Measurements from ENCODE around the gene COQ8A.

The COQ8A gene

DNA sequence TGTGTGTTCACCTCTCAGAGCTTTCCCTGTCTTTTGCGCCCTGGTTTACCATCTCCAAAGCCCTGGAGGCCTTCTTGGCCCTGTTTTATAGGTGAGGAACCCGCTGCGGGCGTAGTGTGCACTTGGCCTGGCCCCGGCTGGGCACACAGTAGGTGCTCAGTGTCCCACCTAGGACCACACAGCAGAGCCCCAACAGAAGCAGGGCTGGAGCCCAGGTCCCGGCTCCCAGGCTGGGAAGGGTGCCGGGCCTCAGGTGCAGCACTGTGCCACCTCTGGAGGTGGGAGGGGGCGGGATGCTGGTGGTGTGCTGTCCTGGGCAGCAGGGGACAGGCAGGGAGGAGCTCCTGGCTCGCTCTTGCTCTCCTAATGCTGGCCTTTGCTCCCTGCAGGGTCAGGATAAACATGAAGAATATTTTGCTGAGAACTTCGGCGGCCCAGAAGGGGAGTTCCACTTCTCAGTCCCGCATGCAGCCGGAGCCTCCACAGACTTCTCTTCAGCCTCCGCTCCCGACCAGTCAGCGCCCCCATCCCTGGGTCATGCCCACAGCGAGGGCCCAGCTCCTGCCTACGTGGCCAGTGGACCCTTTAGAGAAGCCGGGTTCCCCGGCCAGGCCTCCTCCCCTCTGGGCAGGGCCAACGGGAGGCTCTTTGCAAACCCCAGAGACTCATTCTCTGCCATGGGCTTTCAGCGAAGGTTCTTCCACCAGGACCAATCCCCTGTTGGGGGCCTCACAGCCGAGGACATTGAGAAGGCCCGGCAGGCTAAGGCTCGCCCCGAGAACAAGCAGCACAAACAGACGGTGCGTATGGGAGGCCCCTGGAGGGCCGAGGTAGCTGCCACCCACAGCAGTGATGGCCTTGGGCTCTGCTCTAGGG, 24.8 kb downstream of the COQ8A start:
- H3K9me3 ChIP-seq (ENCODE audit: low read length): no peaks in the 10 kb centered on the region
- no peaks in the 10 kb centered on the region for H3K27me3 ChIP-seq (ENCODE audit: control insufficient read depth in 1 of 2, insufficient read depth in 2 of 2, low read length in 2 of 2)
- no peak overlapping the region for H3K9ac ChIP-seq (ENCODE audit: low read length)
- H3K36me3 ChIP-seq (ENCODE audit: insufficient read depth, low read length): peaks cover 32% of the 10 kb centered on the region
- H3K4me1 ChIP-seq (ENCODE audit: insufficient read depth, low read length): peaks cover 4% of the 10 kb centered on the region
- H3K4me3 ChIP-seq (ENCODE audit: low read depth in 1 of 2, low read length in 2 of 2): no peak overlapping the region
- no peak overlapping the region for H3K27ac ChIP-seq (ENCODE audit: low read depth, low read length)

DNA sequence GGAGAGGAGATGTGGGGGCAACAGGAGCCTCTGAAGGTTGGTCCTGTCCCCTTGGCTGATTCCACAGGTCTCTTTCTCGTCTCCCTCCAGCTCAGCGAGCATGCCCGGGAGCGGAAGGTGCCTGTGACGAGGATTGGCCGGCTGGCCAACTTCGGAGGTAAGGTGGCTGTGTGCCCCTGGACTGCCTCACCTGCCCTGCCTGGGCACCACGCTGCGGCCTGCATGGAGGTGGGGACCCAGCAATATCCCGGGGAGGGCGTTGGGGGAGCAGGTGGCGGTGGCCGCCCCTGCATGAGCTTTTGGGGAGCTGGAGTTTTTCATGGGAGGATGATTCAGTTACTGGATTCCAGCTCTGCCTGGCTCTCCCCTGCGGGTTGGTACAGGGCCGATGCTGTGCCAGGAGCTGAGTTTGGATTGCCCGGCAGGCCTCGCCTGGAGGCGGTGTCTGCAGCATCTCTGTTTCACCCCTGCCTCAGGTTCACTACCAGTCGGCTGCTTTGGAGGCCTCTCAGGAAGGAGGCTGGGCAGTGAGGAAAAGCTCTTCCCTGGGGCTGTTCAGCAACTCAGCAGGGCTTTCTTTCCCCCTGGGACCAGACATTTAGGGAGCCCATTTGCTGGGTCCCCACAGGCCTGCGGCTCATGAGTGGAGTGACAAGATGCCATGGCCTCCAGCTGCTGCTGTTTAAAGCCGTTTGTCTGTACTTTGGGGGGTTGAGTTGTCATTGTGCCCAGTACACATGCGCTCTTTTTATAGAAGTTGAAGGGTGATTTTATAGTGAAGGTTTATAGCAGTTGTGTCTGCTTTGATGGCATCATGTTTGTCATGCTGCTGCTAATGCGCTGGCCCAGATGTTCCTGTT, 25.7 kb downstream of the COQ8A start:
- H3K36me3 ChIP-seq (ENCODE audit: insufficient read depth, low read length): peaks cover 32% of the 10 kb centered on the region
- no peak overlapping the region for H3K9ac ChIP-seq (ENCODE audit: low read length)
- peaks cover 4% of the 10 kb centered on the region for H3K4me1 ChIP-seq (ENCODE audit: insufficient read depth, low read length)
- H3K27me3 ChIP-seq (ENCODE audit: control insufficient read depth in 1 of 2, insufficient read depth in 2 of 2, low read length in 2 of 2): no peaks in the 10 kb centered on the region
- no peaks in the 10 kb centered on the region for H3K9me3 ChIP-seq (ENCODE audit: low read length)
- no peak overlapping the region for H3K4me3 ChIP-seq (ENCODE audit: low read depth in 1 of 2, low read length in 2 of 2)
- H3K27ac ChIP-seq (ENCODE audit: low read depth, low read length): no peak overlapping the region

DNA sequence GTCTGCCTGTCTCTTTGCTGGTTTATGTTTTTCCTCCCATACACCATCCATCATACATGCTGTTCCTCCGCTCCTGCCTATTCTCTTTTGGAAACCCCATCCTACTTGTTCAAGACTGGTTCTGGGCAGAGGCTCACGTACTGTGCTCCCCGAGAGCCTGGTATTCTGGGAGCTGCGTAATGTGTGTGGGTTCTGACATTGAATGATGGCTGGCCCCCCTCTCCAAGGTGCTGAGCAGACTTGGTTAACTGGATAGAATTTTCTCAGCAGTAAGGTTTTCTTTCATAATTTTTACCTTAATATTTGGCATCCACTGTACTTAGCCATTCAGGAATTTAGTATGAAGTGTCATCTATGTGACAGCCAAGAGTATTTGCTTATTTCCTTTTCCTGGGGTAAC, 26.6 kb downstream of the COQ8A start:
- no peaks in the 10 kb centered on the region for H3K27me3 ChIP-seq (ENCODE audit: control insufficient read depth in 1 of 2, insufficient read depth in 2 of 2, low read length in 2 of 2)
- H3K9me3 ChIP-seq (ENCODE audit: low read length): peaks cover 2% of the 10 kb centered on the region
- H3K4me3 ChIP-seq (ENCODE audit: low read depth in 1 of 2, low read length in 2 of 2): no peak overlapping the region
- no peak overlapping the region for H3K9ac ChIP-seq (ENCODE audit: low read length)
- peaks cover 4% of the 10 kb centered on the region for H3K4me1 ChIP-seq (ENCODE audit: insufficient read depth, low read length)
- no peak overlapping the region for H3K27ac ChIP-seq (ENCODE audit: low read depth, low read length)
- peaks cover 31% of the 10 kb centered on the region for H3K36me3 ChIP-seq (ENCODE audit: insufficient read depth, low read length)

GRCh38 chr1:226967665-226968064, 27.6 kb downstream of the COQ8A start:
- Histone ChIP-seq H3K27me3 (ENCODE audit: control insufficient read depth in 1 of 2, insufficient read depth in 2 of 2, low read length in 2 of 2) (no peaks in the 10 kb centered on the region), H3K9ac (ENCODE audit: low read length) (no peak overlapping the region), H3K4me3 (ENCODE audit: low read depth in 1 of 2, low read length in 2 of 2) (no peak overlapping the region), H3K4me1 (ENCODE audit: insufficient read depth, low read length) (peaks cover 8% of the 10 kb centered on the region), H3K9me3 (ENCODE audit: low read length) (peaks cover 5% of the 10 kb centered on the region), H3K36me3 (ENCODE audit: insufficient read depth, low read length) (peaks cover 21% of the 10 kb centered on the region), H3K27ac (ENCODE audit: low read depth, low read length) (no peak overlapping the region)

GRCh38 chr1:226971765-226972164, 31.7 kb downstream of the COQ8A start:
- H3K4me3 ChIP-seq (ENCODE audit: low read depth in 1 of 2, low read length in 2 of 2): peak overlapping the region in 1 of 2 donors; percentile 21
- H3K27me3 ChIP-seq (ENCODE audit: control insufficient read depth in 1 of 2, insufficient read depth in 2 of 2, low read length in 2 of 2): no peaks in the 10 kb centered on the region
- H3K27ac ChIP-seq (ENCODE audit: low read depth, low read length): no peak overlapping the region
- no peaks in the 10 kb centered on the region for H3K36me3 ChIP-seq (ENCODE audit: insufficient read depth, low read length)
- peaks cover 30% of the 10 kb centered on the region for H3K4me1 ChIP-seq (ENCODE audit: insufficient read depth, low read length)
- no peak overlapping the region for H3K9ac ChIP-seq (ENCODE audit: low read length)
- peaks cover 5% of the 10 kb centered on the region for H3K9me3 ChIP-seq (ENCODE audit: low read length)

DNA sequence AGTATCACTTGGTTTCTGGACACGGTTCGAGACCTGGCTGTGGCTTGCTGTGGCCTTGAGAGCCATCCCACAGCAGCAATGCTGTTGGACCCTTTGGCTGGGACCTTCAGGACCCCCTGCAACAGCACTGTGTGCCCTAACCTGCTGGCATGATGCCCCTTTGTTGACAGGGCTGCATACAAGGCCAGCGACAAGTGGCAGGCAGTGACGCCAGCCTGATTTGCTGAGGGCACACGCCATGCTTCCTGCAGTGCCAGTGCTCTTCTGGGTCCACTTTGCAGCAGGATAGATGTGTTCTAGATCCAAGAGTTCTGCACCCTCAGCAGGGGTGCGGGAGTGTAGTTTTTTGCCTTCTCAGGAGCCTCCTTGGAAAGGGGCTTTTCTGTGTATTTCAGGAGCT, 32.8 kb downstream of the COQ8A start:
- H3K36me3 ChIP-seq (ENCODE audit: insufficient read depth, low read length): peaks cover 4% of the 10 kb centered on the region
- H3K4me1 ChIP-seq (ENCODE audit: insufficient read depth, low read length): peaks cover 30% of the 10 kb centered on the region
- H3K27ac ChIP-seq (ENCODE audit: low read depth, low read length): peak overlapping the region; percentile 93
- peaks cover 5% of the 10 kb centered on the region for H3K9me3 ChIP-seq (ENCODE audit: low read length)
- H3K9ac ChIP-seq (ENCODE audit: low read length): no peak overlapping the region
- H3K27me3 ChIP-seq (ENCODE audit: control insufficient read depth in 1 of 2, insufficient read depth in 2 of 2, low read length in 2 of 2): no peaks in the 10 kb centered on the region
- no peak overlapping the region for H3K4me3 ChIP-seq (ENCODE audit: low read depth in 1 of 2, low read length in 2 of 2)

GRCh38 chr1:226973371-226973897, 33.3 kb downstream of the COQ8A start:
- Histone ChIP-seq H3K9ac (ENCODE audit: low read length) (peak overlapping the region; percentile 47), H3K9me3 (ENCODE audit: low read length) (peaks cover 5% of the 10 kb centered on the region), H3K27ac (ENCODE audit: low read depth, low read length) (peak overlapping the region; percentile 93), H3K4me3 (ENCODE audit: low read depth in 1 of 2, low read length in 2 of 2) (peak overlapping the region in 1 of 2 donors; percentile 25), H3K27me3 (ENCODE audit: control insufficient read depth in 1 of 2, insufficient read depth in 2 of 2, low read length in 2 of 2) (no peaks in the 10 kb centered on the region), H3K36me3 (ENCODE audit: insufficient read depth, low read length) (peaks cover 9% of the 10 kb centered on the region), H3K4me1 (ENCODE audit: insufficient read depth, low read length) (peaks cover 30% of the 10 kb centered on the region)

GRCh38 chr1:226973898-226974543, 33.9 kb downstream of the COQ8A start:
- Histone ChIP-seq H3K27me3 (ENCODE audit: control insufficient read depth in 1 of 2, insufficient read depth in 2 of 2, low read length in 2 of 2) (no peaks in the 10 kb centered on the region), H3K4me3 (ENCODE audit: low read depth in 1 of 2, low read length in 2 of 2) (peak overlapping the region in 1 of 2 donors; percentile 25), H3K9ac (ENCODE audit: low read length) (peak overlapping the region; percentile 47), H3K9me3 (ENCODE audit: low read length) (peaks cover 5% of the 10 kb centered on the region), H3K36me3 (ENCODE audit: insufficient read depth, low read length) (peaks cover 9% of the 10 kb centered on the region), H3K4me1 (ENCODE audit: insufficient read depth, low read length) (peaks cover 30% of the 10 kb centered on the region), H3K27ac (ENCODE audit: low read depth, low read length) (peak overlapping the region; percentile 93)

DNA sequence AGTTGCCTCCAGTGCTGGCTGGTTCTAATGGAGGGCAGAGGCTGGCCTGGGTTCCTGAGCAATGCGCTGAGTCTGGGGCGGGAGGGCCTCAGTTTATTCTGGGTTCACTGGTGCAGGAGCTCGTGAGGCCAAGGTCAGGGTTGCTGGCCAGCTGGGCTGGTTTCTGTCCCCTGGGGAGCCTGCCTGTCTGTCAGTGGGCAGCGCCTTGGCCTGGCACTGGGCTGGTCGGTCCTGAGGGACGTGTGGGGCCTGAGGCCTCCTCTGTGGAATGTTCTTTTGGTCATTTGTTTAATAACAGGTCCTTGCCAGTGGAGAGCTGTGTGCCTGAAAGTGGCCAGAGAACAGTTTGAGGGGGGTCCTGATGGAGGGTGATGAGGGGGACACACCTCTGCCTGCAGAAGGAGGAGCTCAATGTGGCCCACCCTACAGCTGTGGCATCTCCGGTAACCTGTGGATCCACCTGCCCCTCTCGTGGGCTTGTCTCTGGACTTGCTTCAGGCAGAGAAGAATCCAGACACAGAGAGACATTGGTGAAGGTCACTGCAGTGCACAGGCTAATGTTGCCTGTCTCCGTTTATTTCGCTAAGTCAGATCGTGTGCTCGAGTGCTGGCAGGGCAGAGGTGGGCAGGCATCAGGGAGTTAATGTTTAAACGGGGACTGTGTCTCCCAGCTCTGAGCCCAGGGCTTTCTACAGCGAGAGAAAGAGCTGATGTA, 34.6 kb downstream of the COQ8A start:
- Histone ChIP-seq H3K9ac (ENCODE audit: low read length) (peak overlapping the region; percentile 47), H3K36me3 (ENCODE audit: insufficient read depth, low read length) (peaks cover 9% of the 10 kb centered on the region), H3K27ac (ENCODE audit: low read depth, low read length) (peak overlapping the region; percentile 93), H3K27me3 (ENCODE audit: control insufficient read depth in 1 of 2, insufficient read depth in 2 of 2, low read length in 2 of 2) (no peaks in the 10 kb centered on the region), H3K4me1 (ENCODE audit: insufficient read depth, low read length) (peaks cover 30% of the 10 kb centered on the region), H3K4me3 (ENCODE audit: low read depth in 1 of 2, low read length in 2 of 2) (peak overlapping the region in 1 of 2 donors; percentile 25), H3K9me3 (ENCODE audit: low read length) (peaks cover 5% of the 10 kb centered on the region)

GRCh38 chr1:226975259-226976250, 35.5 kb downstream of the COQ8A start:
- Histone ChIP-seq H3K36me3 (ENCODE audit: insufficient read depth, low read length) (peaks cover 9% of the 10 kb centered on the region), H3K27me3 (ENCODE audit: control insufficient read depth in 1 of 2, insufficient read depth in 2 of 2, low read length in 2 of 2) (no peaks in the 10 kb centered on the region), H3K4me1 (ENCODE audit: insufficient read depth, low read length) (peaks cover 30% of the 10 kb centered on the region), H3K27ac (ENCODE audit: low read depth, low read length) (peak overlapping the region; percentile 93), H3K4me3 (ENCODE audit: low read depth in 1 of 2, low read length in 2 of 2) (peak overlapping the region in 1 of 2 donors; percentile 25), H3K9me3 (ENCODE audit: low read length) (peaks cover 5% of the 10 kb centered on the region), H3K9ac (ENCODE audit: low read length) (peak overlapping the region; percentile 47)
